Fibroblast of lung (primary cell): ENCODE data around the gene METTL1.

ENCODE experiments used
- CTCF ChIP-seq, 2 donors: IDR thresholded peaks in 1 of 2; conservative IDR thresholded peaks in 1 of 2; 1 replicate in 1 of 2; 2 replicates in 1 of 2; pipeline ENCODE4 v1.5.1; 2011 to 2012; ENCODE audit warnings: low read length in 2 of 2, control low read depth in 1 of 2, inconsistent platforms in 1 of 2, low read depth in 1 of 2, mild to moderate bottlenecking in 1 of 2
- EZH2 ChIP-seq: IDR thresholded peaks from 2 replicates; pipeline ENCODE4 v1.5.1; 2012; ENCODE audit warnings: low read length, control low read depth, mild to moderate bottlenecking; ENCODE audit errors: missing control alignments

DNA sequence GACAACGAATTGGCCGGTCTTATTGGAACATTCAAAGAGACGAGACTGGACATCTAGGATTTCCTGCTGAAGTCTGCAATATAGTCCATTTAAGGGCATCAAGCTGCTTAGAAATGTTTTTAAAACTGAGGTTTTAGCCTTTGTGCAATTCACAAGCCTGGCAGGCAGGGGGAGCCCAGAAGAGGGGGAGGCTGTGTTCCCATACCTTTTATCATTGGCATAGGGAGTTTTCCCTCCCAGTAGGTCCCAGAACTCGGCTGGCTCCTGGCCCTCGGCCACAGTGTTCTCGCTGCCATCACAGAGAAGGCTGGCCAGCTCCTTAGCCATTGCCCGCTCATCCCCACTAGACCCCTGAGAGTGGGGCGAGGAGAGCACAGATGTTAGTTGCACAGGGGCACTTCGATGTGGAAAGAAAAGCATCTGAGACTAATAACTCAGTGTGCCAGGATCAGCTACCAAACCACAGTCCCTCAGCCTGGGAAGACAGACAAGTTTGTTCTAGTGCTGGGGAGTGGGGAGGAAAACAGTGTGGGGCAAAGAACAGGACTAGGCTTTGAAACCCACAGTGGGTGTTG lies 31.5 kb upstream of the METTL1 start:
- TF ChIP-seq CTCF (conservative IDR thresholded peaks at IDR 0.05 in 1 of 2, IDR thresholded peaks at IDR 0.05 in 1 of 2; ENCODE audit: low read depth in 1 of 2, low read length in 2 of 2) (peak; percentile 81 to 85), EZH2 (no peak)
